NCI-H187 treated with DMSO at 0.1 percent for 48 hours (cell line): ENCODE results near the gene C1orf226.

ENCODE experiments used
- DNase-seq: peaks from one replicate; lab custom pipeline; 2025; lab: John Stamatoyannopoulos, UW

Gene C1orf226

DNA sequence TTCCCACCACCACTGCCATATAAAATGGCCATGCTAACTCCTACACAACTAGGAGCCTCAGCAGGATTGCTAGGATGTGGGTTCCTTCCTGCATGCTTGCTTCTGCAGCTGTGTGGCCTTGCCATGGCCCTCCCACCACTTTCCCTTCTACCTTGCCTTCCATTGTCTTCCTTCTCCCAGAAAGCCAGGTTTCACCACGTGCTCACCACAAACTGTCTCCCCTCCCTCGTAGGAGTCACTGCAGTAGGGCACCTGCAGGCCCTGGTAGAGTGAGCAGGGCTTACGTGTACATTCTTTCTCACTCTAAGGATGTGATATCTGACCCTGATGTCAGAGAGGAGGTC, 3.7 kb downstream of the C1orf226 start:
- no peak for DNase-seq

- DNase-seq: no peak
These were observed 4.2 kb downstream of the C1orf226 start for GRCh38 chr1:162385702-162386101.

DNA sequence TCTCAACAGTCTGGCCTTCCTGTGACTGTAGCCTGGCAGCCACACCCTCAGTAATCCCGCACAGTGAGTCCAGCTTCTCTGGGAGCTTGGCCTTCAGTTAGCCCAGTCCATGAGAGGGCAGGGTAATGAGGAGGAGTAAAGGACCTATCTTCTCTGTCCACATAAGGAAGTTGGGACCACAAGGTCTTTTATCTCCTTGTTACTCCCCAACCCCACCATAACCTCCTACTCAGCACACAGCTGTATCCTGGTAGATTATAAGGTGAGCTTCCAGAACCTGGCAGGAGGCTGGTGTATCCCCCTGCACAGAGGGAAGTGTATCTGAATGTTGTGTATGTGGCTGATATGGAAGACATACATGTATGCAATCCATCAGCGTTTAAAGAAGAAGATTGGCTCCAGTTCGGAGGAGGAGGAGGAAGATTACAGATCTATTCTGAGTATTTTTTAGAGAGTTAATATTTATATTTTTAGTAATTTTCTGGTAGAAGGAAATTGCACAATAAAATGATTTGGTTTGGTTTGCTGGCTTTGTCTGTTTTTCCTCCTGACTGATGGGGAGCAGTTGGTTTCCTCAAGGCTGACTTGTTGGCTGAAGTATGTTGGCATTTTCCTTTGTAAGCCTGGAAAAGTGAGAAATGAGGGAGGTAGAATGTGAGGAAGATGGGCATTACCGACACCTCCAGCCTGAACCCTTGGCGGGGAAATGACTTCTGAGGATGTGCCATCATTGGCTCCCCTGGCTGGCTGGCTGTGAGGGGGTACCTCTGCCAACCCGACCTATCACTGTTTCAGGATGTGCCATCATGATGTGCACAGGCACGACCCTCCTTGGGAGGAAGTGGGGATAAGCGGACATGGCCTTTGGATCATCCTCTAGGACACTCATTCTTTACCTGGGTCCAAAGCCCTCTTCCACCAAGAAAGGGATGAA, 5.0 kb downstream of the C1orf226 start:
- no peak for DNase-seq

GRCh38 chr1:162387226-162388082, 5.9 kb downstream of the C1orf226 start:
- DNase-seq: no peak

- no peak for DNase-seq
These were observed 6.6 kb downstream of the C1orf226 start for GRCh38 chr1:162388083-162388594.

GRCh38 chr1:162388615-162389014, 7.1 kb downstream of the C1orf226 start:
- no peak for DNase-seq

- DNase-seq: no peak
These were observed 7.7 kb downstream of the C1orf226 start for GRCh38 chr1:162389021-162389818.

DNA sequence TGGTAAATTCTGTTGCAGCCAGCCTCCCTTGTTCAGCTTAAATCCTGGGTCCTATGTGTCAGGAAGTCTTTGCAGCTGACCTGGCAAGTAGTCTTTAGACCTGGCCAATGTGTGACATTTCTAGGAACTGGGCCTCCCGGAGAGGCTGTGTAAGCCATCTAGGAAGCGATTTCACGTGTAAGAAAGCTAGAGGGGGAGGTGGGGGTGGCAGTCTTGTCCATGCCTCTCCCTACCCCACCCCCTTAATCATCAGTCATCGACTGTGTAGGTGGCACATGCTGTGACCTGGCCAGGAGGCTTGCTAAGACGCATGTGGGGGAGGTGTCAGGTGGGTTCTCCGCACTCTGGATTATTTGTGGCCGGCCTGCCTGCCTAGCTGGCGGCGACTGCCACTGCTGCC, 8.4 kb downstream of the C1orf226 start:
- no peak for DNase-seq

DNA sequence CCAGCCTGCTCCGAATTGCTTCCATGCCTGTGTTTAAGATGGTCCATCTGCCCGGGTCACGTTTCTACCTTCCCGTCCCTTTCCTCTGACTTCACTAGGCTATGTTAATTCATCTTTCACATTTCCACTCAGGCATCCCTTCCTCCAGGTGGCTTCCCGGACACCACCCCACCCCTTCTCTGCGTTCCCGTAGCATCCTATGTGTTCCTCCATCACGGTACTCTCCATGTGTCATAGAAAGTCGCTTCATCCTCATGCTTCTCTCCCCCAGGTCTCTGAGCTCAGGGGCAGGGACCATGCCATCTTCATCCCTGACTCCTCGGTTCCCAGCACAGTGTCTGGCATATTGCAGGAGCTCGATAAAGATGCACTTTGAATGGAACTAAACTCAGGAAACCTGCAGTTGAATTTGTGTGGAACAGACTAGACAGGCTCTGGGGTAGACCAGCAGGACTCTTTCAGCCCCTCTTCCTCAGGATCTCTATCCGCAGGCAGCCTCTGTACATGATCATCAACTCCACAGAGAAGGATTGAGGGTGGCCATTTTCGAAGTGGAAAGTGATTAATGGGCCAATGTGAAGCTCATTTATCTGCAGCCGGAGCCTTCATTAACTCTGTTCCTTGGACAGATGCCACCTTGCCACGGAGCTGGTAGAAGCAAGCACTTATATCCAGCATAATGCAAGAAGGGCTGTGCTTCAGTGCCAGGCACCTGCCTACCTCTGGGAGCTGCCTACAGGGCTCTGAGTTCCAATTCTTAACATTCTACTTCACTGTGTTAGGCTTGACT, 9.1 kb downstream of the C1orf226 start:
- DNase-seq: no peak

GRCh38 chr1:162391790-162392563, 10.4 kb downstream of the C1orf226 start:
- DNase-seq: peak; percentile 48

GRCh38 chr1:162396201-162396906, 14.8 kb downstream of the C1orf226 start:
- no peak for DNase-seq

DNA sequence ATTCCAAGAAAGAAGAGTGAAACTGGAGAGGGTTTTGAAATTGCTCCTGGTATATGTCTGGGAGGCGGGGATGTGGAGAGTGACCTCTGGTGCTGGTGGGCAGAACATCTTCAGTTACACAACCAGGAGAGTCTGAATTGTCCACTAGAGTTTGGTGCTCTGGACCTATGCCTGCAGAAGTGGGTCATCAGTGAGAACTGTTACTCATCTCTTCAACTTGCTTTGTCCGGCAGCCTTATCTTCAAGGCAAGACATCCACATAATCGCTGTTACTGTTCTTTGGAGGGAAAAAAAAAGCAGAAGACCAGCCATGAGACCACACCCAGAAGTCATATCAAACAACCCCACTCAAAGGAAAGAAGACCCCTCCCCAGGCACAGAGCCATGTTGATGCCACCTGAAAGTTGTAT, 15.5 kb downstream of the C1orf226 start:
- DNase-seq: no peak

DNA sequence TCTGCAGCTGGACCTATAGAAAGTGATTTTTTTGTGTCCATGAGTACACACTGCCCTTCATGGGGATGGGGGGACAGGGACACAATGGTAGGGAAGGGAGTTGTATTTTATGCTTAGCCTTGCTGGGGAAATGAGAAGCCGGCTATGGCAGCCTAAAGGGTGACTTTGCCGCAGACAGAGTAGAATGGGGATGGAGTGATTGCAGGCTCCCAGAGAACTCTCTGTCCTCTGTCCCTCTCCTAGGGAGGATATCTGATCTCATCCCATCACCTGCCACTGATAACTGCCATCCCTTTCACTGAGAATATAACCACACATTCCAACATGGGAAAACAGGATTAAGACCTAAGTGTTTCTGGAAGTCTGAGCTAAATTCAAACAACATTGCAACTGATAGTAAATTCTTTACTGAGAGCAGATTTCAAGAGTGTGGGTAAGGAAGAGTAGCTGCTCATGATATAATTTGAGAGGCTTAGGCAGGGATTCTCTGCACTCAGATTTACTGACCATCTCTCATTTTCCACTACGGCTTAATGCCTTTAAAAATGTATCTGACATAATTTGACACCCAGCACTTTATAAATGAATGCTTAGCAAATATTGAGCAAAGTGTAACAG, 16.5 kb downstream of the C1orf226 start:
- peak; percentile 58 for DNase-seq

DNA sequence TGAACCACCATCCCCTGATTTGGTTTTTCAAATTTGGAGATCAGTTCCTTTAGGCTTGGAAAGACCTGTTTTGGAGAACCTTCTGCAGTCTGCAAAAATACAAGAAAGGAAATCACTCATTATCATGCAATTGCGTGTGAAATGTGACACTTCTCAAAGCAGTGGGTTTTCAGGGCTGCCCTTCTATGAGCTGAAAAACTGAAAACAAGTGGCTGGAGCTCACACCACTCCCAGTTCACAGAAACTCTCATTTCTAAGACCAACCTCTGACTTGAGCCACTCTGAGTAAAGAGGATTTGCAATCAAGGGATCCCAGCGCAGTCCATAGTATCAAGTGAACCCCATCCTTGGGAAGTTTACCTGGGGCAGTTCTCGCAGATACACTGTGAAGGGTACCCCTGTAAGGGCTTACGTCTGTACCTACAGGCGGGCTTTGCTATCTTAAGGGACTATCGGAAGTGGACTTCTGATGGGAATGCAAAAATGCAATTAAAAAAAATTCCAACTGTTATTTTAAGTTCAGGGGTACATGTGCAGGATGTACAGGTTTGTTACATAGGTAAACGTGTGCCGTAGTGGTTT, 17.6 kb downstream of the C1orf226 start:
- no peak for DNase-seq

- no peak for DNase-seq
These were observed 19.3 kb downstream of the C1orf226 start for GRCh38 chr1:162400790-162401355.

DNA sequence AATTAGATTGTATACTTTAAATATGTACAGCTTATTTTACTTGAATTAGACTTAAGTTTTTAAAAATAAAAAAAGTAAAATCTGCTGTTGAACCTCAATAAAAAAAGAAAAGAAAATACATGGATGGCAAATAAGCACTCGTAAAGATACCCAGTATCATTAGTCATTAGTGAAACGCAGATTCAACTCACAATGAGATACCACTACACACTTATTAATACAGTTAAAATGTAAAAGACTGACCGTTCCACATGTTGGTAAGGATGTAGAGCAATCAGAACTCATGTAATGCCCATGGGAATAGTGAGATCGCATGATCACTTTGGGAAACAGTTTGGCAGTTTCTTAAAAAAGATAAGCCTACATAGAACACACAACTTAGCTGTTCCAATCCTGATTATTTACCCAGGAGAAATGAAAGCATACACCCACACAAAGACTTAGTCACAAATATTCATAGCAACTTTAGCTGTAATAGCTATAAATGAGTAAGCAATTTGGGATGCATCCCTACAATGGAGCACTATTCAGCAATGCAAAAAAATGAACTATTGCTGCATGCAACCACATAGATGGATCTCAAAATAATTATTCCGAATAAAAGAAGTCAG, 23.1 kb downstream of the C1orf226 start:
- DNase-seq: no peak

- no peak for DNase-seq
These were observed 24.3 kb downstream of the C1orf226 start for GRCh38 chr1:162405800-162406199.

DNA sequence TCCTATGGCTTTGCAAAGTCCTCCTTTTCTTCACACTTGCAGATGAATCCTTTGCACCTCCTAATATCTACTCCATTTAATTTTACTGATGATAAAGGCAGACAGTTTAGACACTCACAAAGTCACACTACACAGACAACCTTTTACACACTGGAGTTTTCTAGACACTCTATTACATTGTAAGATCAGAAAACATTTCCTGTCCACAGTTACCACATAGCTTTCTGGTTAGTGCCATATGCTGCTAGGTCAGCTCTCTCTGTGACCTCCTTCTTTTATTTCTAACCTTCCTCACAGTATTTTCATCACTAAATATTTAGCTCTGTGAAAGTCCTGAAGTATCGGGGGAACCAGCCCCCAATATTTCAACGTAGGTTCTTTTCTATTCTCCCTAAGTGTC, 25.3 kb downstream of the C1orf226 start:
- no peak for DNase-seq
